Measurements from ENCODE around the gene GOLGA1.

DNA sequence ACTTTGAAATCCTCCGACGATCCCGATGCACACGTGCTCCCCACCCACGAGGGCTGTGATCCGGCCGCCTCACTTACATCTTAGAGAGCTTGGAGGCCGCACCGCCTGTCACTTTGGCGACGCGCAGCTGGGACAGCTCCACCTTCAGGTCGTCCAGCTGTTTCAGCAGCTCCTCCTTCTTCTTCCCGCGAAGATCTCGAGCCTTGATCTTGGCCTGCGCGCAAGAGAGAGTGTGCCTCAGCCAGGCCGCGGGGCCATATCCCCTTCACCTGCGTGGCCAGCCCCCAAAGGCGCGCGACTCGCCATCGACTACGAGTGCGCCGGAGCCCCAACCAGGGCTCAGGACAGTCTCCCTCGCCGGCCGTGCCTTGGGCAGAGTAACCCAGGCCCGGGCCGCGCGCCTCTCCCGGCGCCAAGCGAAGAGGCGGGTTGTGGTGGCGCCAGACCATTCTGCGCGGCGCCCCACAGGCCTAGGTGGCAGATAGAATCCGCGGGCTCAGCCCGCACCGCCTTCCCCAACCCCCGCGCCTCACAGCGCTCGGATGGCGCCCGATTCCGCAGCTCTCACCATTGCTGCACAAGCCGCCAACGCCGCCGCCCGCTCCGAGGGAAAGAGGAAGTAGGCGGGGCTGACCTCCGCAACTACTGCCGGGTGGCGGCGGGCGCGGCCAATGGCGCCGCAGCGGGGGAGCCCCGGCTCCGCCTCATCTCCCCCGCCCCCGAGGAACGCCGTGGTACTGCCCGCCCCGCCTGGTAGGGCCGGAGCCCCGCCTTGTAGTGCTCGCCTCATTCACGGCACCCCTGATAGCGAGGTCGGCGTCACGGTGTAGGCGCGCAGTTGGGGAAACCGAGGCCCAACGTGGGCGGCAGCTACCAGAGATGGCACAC is 79.3 kb downstream of the GOLGA1 start, which contains the start of the genes ARPC5L and RPL35:
- TF ChIP-seq POLR2A (IDR thresholded peaks at IDR 0.05; ENCODE audit: low read depth, low read length) (peak; percentile 97), POLR2AphosphoS5 (IDR thresholded peaks at IDR 0.05; ENCODE audit: low read depth, low read length) (peak; percentile 94)

Measured in GM12892 (cell line).